ENCODE results near the gene GET4. TPM values are rescaled to one million over a fixed set of nuclear protein-coding genes. Genes with fewer than 3 reads are reported as not detected.

Gene GET4
- total RNA-seq, 1 experiment from 2014 or later, result 44.8 TPM

DNA sequence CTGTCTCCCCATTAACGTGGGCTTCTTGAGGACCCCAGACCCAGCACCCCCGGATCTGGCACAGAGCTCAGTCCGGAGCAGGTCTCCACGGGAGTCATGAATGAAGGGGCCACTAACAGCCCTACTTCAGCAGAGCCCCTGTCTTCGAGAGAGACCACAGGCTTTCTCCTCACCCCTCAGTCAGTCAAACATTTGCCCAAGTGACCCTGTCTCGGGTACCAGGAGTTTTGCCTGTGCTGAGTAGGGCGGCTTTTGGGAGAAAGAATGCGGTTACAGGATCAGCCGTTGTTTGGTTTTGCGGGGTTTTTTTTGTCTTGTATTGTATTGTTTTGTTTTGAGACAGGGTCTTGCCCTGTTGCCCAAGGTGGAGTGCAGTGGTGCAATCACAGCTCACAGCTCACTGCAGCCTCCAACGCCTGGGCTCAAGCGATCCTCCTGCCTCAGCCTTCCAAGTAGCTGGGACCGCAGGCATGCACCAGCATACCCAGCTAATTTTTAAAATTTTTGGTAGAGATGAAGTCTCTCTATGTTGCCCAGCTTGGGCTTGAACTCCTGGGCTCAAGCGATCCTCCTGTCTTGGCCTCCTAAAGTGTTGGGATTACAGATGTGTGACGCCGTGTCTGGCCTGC, 61.6 kb downstream of the GET4 start (continued):
- TF ChIP-seq REST (IDR thresholded peaks at IDR 0.05; ENCODE audit: low read depth), result no peak

DNA sequence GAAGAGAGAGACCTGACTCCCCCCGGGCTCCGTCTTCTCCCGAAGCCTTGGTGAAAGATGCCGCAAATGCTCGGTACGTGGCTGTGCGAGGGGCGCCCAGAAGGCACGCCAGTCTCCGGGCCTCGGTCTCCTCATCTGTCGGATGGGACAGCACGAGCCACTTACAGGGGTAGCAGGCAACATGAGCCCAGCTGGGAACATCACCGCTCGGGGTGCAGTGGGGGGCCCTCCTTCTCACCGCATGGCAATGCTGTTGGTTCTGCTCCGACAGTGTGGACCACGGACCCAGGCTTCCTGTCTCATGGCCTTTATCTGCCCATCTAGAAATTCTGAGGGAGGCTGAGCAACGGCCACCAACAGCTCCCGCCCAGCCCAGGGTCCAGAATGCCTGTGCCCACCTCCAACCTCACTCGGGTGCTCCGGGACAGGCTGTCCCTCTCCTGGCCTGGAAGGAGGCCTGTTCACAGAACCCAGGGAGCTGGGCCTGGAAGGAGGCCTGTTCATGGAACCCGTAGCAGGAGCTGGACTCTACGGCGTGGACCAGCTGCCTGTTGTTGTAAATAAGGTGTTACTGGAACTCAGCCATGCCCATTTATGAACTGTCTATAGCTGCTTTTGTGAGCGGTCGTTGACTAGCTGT, 62.3 kb downstream of the GET4 start:
- Histone ChIP-seq H3K4me2 (ENCODE audit: low read length) (no peak overlapping the region), H3K4me1 (ENCODE audit: control insufficient read depth in 1 of 2, insufficient read depth in 2 of 2, low read length in 2 of 2) (peaks cover 14 to 18% of the 10 kb centered on the region in 2 experiments), H3K4me3 (replicated peaks in 1 of 2; ENCODE audit: low read depth in 1 of 2, low read length in 2 of 2) (no peak overlapping the region), H3K9me3 (ENCODE audit: control insufficient read depth in 1 of 2, insufficient read depth in 1 of 2, low read depth in 1 of 2, low read length in 2 of 2) (0 out of 4 replicates have a peak, but pooled peaks cover 0 to 4% of the 10 kb centered on the region in 2 experiments), H2AFZ (ENCODE audit: low read depth, low read length, poor library complexity, severe bottlenecking) (no peak overlapping the region), H3K9ac (ENCODE audit: low read length) (no peak overlapping the region), H3K27me3 (ENCODE audit: insufficient read depth, low read length) (0 out of 2 replicates have a peak, but pooled peaks cover 4% of the 10 kb centered on the region), H4K20me1 (ENCODE audit: insufficient read depth) (no peaks in the 10 kb centered on the region), H3K36me3 (ENCODE audit: control insufficient read depth in 1 of 2, insufficient read depth in 2 of 2, low read length in 2 of 2) (no peaks in the 10 kb centered on the region), H3K27ac (ENCODE audit: low read depth, low read length) (no peak overlapping the region), H3K9me2 (ENCODE audit: insufficient read depth) (no peaks in the 10 kb centered on the region), H3K79me2 (ENCODE audit: insufficient read depth, low read length) (no peaks in the 10 kb centered on the region)
- no peak for TF ChIP-seq ELF1 (IDR thresholded peaks at IDR 0.05; ENCODE audit: borderline replicate concordance, low read depth)
- TF ChIP-seq JUND (IDR thresholded peaks at IDR 0.05), result no peak
- TF ChIP-seq EZH2phosphoT487 (IDR thresholded peaks at IDR 0.05; ENCODE audit: borderline replicate concordance), result no peak
- TF ChIP-seq, protein P1, sequence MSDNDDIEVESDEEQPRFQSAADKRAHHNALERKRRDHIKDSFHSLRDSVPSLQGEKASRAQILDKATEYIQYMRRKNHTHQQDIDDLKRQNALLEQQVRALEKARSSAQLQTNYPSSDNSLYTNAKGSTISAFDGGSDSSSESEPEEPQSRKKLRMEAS (IDR thresholded peaks at IDR 0.05), result no peak
- no peak for TF ChIP-seq ZBTB33 (IDR thresholded peaks at IDR 0.05; ENCODE audit: extremely low read depth, insufficient replicate concordance, low read length)
- no peak for TF ChIP-seq SP1 (IDR thresholded peaks at IDR 0.05; ENCODE audit: low read depth)
- TF ChIP-seq, protein P2, sequence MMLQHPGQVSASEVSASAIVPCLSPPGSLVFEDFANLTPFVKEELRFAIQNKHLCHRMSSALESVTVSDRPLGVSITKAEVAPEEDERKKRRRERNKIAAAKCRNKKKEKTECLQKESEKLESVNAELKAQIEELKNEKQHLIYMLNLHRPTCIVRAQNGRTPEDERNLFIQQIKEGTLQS (IDR thresholded peaks at IDR 0.05), result no peak
- no peak for TF ChIP-seq EZH2 (IDR thresholded peaks at IDR 0.05)
- no peak for TF ChIP-seq REST (IDR thresholded peaks at IDR 0.05; ENCODE audit: low read depth)
- no peak for TF ChIP-seq ZNF274 (IDR thresholded peaks at IDR 0.05; ENCODE audit: low read depth, low read length)
- TF ChIP-seq YY1 (IDR thresholded peaks at IDR 0.05; ENCODE audit: extremely low read depth, insufficient replicate concordance, low read depth, low read length), result no peak
- ChIA-PET RAD21 (ENCODE audit: low non-redundant PET in 1 of 2, low total read pairs in 2 of 2, uncharacterized antibody in 2 of 2, unreplicated experiment in 2 of 2) (no interaction called here), POLR2A (no interaction called here), CTCF (no interaction called here)
- intact Hi-C loops (cut with micrococcal nuclease), result no loop called here
- no TSS peak for BruUV-seq (replicated peaks)
- no peak for DNase-seq (ENCODE audit: low read depth, low spot score)
- ATAC-seq, result no peak
